AG04450 (cell line): Measurements from ENCODE around the gene SIPA1L3. TPM values are rescaled to one million over a fixed set of nuclear protein-coding genes. Genes with fewer than 3 reads are reported as not detected.

Experiments used
- CTCF ChIA-PET: fragments of 300-600, 350-600 bp; formaldehyde crosslinking; extraction: SDS; loops from one replicate; lab custom pipeline; 2022; ENCODE audit warnings: antibody characterized with exemption, inconsistent platforms; lab: Charles Lee
- POLR2A ChIA-PET: fragments of 350-600 bp; formaldehyde crosslinking; extraction: SDS; loops from one replicate; lab custom pipeline; 2021; ENCODE audit warnings: antibody characterized with exemption, inconsistent platforms; lab: Yijun Ruan, JAX
- DNase-seq: peaks from one replicate; pipeline ENCODE4 v3.0.0-alpha.2; 2011; ENCODE audit warnings: low read depth, low spot score
- H3K27ac ChIP-seq: one replicate; pipeline ENCODE4 v1.5.1; 2012; ENCODE audit warnings: low read depth, low read length, control low read depth
- H3K27me3 ChIP-seq: one replicate; pipeline ENCODE4 v1.6.0; 2012; ENCODE audit warnings: low read length; ENCODE audit not compliant: control insufficient read depth, insufficient read depth
- H3K4me3 ChIP-seq: 2 replicates; pipeline ENCODE4 v1.5.1; 2011; ENCODE audit warnings: mild to moderate bottlenecking, low read depth, low read length, control low read depth
- H3K9me3 ChIP-seq: 2 replicates; pipeline ENCODE4 v1.5.1; 2012; ENCODE audit warnings: low read length; ENCODE audit not compliant: control insufficient read depth, insufficient read depth
- polyA plus RNA-seq: library from polyadenylated mRNA; depleted of rRNA; stranded (reverse); fragments of >200 nt; gene quantifications from 2 replicates; pipeline ENCODE4 v1.2.3, GENCODE V29; 2011
- TF ChIP-seq, protein P1 (sequence below): IDR thresholded peaks from 2 replicates; pipeline ENCODE4 v1.5.1; 2011; ENCODE audit warnings: low read depth, low read length, control low read depth, inconsistent platforms

The SIPA1L3 gene
- polyA plus RNA-seq, 1 experiment = 4.9 TPM

DNA sequence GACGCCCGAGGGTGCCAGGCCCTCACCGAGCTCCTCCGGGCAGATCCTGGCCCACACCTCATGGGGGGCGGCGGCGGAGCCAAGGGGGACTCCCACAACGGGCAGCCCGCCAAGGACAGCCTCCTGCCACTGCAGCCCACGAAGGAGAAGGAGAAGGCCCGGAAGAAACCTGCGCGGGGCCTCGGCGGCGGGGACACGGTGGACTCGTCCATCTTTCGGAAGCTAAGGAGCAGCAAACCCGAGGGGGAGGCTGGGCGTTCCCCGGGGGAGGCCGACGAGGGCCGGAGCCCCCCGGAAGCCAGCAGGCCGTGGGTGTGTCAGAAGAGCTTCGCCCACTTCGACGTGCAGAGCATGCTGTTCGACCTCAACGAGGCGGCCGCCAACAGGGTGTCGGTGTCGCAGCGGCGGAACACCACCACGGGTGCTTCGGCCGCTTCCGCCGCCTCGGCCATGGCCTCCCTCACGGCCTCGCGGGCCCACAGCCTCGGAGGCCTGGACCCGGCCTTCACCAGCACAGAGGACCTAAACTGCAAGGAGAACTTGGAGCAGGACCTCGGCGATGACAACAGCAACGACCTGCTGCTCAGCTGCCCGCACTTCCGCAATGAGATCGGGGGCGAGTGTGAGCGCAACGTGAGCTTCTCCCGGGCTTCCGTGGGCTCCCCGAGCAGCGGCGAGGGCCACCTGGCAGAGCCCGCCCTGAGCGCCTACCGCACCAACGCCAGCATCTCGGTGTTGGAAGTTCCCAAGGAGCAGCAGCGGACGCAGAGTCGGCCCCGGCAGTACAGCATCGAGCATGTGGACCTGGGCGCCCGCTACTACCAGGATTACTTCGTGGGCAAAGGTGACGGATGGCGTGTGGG, 175.5 kb downstream of the SIPA1L3 start:
- ChIA-PET POLR2A (no interaction called here), CTCF (no interaction called here)

DNA sequence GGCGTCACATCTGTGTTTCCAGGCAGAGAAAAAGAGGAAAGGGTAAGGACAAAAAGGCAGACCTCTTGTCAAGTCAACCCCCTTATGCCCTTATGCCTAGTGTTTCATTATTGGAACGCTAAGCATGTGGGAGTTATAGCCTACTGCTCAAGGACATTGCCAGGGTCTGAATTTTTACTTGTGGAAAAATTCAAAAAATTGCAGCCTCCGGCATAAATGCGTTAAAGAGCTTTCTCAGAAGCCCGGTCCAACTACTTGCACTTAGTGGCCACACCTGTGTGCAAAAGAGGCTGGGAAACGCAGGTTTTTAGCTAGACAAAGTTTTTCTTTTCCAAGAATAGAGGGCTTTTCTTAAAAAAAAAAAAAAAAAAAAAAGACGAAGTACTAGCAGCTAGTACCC, 177.2 kb downstream of the SIPA1L3 start:
- Histone ChIP-seq H3K27ac (no peak overlapping the region), H3K27me3 (no peaks in the 10 kb centered on the region), H3K9me3 (peaks cover 10% of the 10 kb centered on the region; the same call in 1 of the 2 replicates), H3K4me3 (no peak overlapping the region)
- ChIA-PET CTCF (interaction anchor here (0.7 to 1.6 kb wide), 4 partner anchors 11 to 185 kb away, joined by 3 to 14 read pairs (median 6); no protein-coding TSS in a partner anchor), POLR2A (no interaction called here)
- no peak for DNase-seq
- TF ChIP-seq, protein P1, sequence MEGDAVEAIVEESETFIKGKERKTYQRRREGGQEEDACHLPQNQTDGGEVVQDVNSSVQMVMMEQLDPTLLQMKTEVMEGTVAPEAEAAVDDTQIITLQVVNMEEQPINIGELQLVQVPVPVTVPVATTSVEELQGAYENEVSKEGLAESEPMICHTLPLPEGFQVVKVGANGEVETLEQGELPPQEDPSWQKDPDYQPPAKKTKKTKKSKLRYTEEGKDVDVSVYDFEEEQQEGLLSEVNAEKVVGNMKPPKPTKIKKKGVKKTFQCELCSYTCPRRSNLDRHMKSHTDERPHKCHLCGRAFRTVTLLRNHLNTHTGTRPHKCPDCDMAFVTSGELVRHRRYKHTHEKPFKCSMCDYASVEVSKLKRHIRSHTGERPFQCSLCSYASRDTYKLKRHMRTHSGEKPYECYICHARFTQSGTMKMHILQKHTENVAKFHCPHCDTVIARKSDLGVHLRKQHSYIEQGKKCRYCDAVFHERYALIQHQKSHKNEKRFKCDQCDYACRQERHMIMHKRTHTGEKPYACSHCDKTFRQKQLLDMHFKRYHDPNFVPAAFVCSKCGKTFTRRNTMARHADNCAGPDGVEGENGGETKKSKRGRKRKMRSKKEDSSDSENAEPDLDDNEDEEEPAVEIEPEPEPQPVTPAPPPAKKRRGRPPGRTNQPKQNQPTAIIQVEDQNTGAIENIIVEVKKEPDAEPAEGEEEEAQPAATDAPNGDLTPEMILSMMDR = no peak

More for the DNA sequence above, 175.5 kb downstream of the SIPA1L3 start:
- H3K9me3 ChIP-seq = peaks cover 10% of the 10 kb centered on the region; the same call in 1 of the 2 replicates
- no peaks in the 10 kb centered on the region for H3K27me3 ChIP-seq
- DNase-seq = no peak
- no peak overlapping the region for H3K4me3 ChIP-seq
- TF ChIP-seq, protein P1 = no peak
- H3K27ac ChIP-seq = no peak overlapping the region

DNA sequence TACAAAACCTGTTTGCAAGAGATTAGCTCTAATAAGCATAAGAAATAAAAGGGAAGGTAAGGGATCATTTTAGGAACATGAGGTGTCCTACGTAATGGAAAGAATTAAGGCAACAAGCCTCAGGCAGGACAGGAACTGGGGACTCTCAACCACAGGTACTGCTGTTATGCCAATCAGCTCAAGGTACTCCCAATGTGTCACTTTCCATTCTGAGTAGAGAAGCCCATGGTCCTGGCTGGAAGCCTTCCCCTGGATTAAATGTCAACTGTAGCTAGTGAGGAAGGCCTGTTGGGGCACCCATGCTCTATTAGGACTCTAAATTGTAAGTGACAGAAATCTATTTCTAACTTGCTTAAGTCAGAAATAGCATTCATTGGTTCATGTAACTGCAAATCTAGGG, 182.4 kb downstream of the SIPA1L3 start:
- TF ChIP-seq, protein P1 = no peak
- DNase-seq = no peak
- no peak overlapping the region for H3K27ac ChIP-seq
- CTCF ChIA-PET = interaction anchor here (0.7 to 1.8 kb wide), 2 partner anchors 155 to 187 kb away, joined by 4 to 5 read pairs; no protein-coding TSS in a partner anchor
- POLR2A ChIA-PET = interaction anchor here (0.7 kb wide), 1 partner anchor 11 kb away, joined by 3 read pairs; no protein-coding TSS in a partner anchor
- H3K4me3 ChIP-seq = no peak overlapping the region
- H3K27me3 ChIP-seq = no peaks in the 10 kb centered on the region
- H3K9me3 ChIP-seq = no peaks in the 10 kb centered on the region

DNA sequence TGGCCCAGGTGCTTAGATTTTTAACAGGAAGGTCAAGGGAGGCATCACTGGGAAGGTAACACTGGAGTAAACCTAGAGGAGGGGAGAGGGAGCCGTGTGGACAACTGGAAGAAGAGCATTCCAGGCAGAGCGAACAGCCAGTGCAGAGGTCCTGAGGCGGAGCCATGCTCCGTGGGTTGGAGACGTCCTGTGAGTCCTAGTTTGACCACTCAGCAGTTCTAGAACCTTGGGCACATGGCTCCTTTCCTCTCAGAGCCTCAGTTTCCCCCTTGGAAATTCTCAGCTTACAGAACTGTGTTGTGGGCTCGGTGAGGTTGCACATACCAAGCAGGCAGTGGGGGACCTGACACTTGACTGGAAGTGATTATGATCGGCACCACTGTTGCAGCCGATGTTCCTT, 186.1 kb downstream of the SIPA1L3 start:
- no peaks in the 10 kb centered on the region for H3K9me3 ChIP-seq
- H3K27me3 ChIP-seq = no peaks in the 10 kb centered on the region
- TF ChIP-seq, protein P1 = no peak
- CTCF ChIA-PET = interaction anchor here (0.6 to 1.0 kb wide), 2 partner anchors 50 to 191 kb away, joined by 3 to 4 read pairs; no protein-coding TSS in a partner anchor
- POLR2A ChIA-PET = no interaction called here
- H3K27ac ChIP-seq = no peak overlapping the region
- no peak for DNase-seq
- no peak overlapping the region for H3K4me3 ChIP-seq

DNA sequence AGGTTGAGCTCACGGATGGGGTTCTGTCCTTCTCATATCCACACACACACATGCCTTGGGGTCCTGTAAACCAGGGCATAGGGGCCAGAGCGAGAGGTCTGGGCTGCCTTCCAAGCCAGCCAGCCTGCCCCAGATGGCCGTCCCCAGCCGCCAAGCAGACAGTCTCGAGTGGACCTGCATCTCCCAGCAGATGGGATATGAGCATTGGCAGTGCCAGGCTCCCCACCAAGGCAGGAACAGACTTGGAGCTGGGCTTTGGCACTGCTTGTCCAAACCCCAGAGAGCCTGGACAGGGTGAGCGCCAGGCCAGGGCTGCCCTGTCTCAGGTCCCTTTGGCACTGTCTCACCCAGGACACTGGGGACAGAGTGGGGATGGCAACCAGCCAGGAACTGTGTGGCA, 186.6 kb downstream of the SIPA1L3 start:
- no peak for DNase-seq
- no peaks in the 10 kb centered on the region for H3K9me3 ChIP-seq
- ChIA-PET CTCF (interaction anchor here (0.6 to 1.0 kb wide), 2 partner anchors 50 to 191 kb away, joined by 3 to 4 read pairs; no protein-coding TSS in a partner anchor), POLR2A (no interaction called here)
- no peaks in the 10 kb centered on the region for H3K27me3 ChIP-seq
- H3K4me3 ChIP-seq = no peak overlapping the region
- TF ChIP-seq, protein P1 = no peak
- no peak overlapping the region for H3K27ac ChIP-seq
